ENCODE results near the gene CAPN11. TPM values are rescaled to one million over a fixed set of nuclear protein-coding genes. Genes with fewer than 3 reads are reported as not detected.

The CAPN11 gene
- total RNA-seq = 0.25 TPM
- long read RNA-seq = 0 reads

DNA sequence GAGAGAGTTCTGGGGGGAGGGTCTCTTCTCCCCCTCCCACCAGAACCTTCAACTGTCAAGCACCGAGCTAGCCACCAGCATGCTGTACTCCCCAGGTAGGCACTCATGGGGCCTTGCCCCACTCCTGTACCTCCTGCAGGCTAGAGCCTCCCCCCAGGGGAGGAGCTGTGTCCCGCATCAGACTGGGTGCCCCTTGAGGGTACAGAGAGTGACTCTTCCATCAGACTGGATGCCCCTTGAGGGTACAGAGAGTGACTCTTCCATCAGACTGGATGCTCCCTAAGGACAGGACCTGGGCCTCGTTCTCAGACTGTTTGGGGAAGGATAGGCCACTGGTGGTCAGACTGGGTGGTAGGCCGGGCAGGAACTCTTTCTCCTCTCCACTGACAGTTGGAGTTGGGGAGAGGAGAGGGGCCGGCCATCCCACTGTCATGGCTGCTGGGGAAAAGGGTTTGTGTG lies at the start of gene CAPN11:
TSS of gene CAPN11 (plus strand) at position 51 of the 459 bp plus-strand sequence. CDS start at position 80, 29 bp downstream.
- Histone ChIP-seq H3K9me3 (replicated peaks) (no peaks in the 10 kb centered on the region), H3K4me1 (no peaks in the 10 kb centered on the region), H3K4me3 (no peak within 1 kb of the TSS), H3K27ac (replicated peaks) (no peak within 1 kb of the TSS), H3K27me3 (ENCODE audit: low read depth) (peaks cover 8% of the 10 kb centered on the region), H3K36me3 (no peaks in the 10 kb centered on the region)
- intact Hi-C loops (cut with micrococcal nuclease) = no loop called here
- no peak for DNase-seq
- TF ChIP-seq, protein P1, sequence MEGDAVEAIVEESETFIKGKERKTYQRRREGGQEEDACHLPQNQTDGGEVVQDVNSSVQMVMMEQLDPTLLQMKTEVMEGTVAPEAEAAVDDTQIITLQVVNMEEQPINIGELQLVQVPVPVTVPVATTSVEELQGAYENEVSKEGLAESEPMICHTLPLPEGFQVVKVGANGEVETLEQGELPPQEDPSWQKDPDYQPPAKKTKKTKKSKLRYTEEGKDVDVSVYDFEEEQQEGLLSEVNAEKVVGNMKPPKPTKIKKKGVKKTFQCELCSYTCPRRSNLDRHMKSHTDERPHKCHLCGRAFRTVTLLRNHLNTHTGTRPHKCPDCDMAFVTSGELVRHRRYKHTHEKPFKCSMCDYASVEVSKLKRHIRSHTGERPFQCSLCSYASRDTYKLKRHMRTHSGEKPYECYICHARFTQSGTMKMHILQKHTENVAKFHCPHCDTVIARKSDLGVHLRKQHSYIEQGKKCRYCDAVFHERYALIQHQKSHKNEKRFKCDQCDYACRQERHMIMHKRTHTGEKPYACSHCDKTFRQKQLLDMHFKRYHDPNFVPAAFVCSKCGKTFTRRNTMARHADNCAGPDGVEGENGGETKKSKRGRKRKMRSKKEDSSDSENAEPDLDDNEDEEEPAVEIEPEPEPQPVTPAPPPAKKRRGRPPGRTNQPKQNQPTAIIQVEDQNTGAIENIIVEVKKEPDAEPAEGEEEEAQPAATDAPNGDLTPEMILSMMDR (IDR thresholded peaks at IDR 0.05; ENCODE audit: borderline replicate concordance) = no peak

DNA sequence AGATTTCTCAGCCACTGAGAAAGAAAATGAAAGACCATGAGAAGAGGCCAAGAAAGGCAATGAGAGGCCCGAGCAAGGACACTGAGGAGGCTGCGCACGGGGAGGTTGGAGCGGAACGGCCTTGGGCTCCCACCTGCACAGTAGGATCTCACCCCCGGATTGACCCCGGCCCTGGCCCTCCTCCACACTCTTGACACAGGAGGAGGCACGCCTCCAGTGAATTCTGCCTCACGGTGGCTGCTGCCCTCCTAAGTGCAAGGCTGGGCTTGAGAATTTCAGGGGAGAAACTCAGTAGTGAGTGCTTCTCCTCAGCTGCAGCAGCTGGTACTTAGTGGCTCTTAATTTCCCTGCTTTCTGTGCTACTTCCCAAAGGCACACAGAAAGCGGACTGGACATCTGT lies 49.4 kb upstream of the CAPN11 start:
- peaks cover 66% of the 10 kb centered on the region for H3K4me1 ChIP-seq
- no peak for DNase-seq
- TF ChIP-seq, protein P1 (IDR thresholded peaks at IDR 0.05; ENCODE audit: borderline replicate concordance) = no peak
- H3K27me3 ChIP-seq (ENCODE audit: low read depth) = no peaks in the 10 kb centered on the region
- peaks cover 33% of the 10 kb centered on the region for H3K36me3 ChIP-seq
- intact Hi-C loops (cut with micrococcal nuclease) = no loop called here
- H3K9me3 ChIP-seq (replicated peaks) = no peaks in the 10 kb centered on the region
- no peak overlapping the region for H3K4me3 ChIP-seq
- peak overlapping the region; percentile 89 for H3K27ac ChIP-seq (replicated peaks)

DNA sequence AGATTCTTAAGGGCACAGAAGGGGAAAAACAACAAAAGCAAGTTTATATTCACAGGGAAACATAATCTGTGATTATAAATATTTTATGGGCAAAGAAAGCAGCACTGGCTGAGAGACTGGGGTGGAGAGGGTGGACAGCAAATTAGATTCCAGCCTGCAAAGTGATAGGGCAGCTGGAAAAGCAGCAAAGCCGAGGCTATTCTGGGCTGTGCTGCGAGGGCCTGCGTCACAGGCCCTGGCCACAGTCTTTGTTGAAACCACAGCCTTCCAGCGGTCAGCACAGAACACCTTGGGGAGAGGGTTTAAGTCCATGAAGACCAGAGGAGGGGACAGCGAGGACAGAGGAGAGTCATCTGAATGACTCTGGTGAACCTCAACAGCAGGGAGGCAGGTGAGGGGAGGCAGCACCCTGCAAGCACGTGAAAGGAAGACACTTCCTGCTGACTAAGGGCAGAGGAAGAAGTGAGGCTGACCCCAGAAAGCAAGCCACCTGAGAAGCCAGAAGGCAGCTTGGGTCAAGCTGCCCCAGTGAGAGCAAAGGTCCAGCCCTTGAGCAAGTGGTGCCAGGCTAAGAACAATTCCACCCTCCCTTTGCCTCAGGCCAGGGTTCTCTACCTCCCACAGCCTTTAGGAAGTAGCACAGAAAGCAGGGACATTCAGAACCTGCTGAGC lies 48.5 kb upstream of the CAPN11 start:
- Histone ChIP-seq H3K4me3 (no peak overlapping the region), H3K27me3 (ENCODE audit: low read depth) (no peaks in the 10 kb centered on the region), H3K9me3 (replicated peaks) (no peaks in the 10 kb centered on the region), H3K27ac (replicated peaks) (peak overlapping the region; percentile 89), H3K36me3 (peaks cover 42% of the 10 kb centered on the region), H3K4me1 (peaks cover 57% of the 10 kb centered on the region)
- no peak for DNase-seq
- intact Hi-C loops (cut with micrococcal nuclease) = no loop called here
- TF ChIP-seq, protein P1 (IDR thresholded peaks at IDR 0.05; ENCODE audit: borderline replicate concordance) = no peak

DNA sequence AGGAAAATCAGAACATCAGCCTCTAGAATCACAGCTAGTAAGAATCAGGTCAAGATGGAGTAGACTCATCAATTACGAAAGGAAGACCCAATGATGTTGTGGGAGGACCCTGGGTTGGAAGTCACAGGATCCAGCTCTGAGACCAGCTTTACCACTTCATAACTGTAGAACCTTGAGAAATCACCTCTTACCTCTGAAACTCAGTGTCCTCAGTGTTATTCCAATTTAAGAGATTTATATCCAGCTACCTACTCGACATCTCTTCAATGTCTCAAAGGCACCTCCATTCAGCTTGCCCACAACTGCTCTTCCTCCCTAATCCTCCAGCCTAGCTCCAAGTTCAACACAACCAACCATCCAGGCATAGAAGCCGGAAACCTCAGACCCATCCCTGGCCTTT lies 47.7 kb upstream of the CAPN11 start:
- no peak for DNase-seq
- Histone ChIP-seq H3K9me3 (replicated peaks) (no peaks in the 10 kb centered on the region), H3K4me3 (no peak overlapping the region), H3K36me3 (peaks cover 50% of the 10 kb centered on the region), H3K4me1 (peaks cover 52% of the 10 kb centered on the region), H3K27me3 (ENCODE audit: low read depth) (no peaks in the 10 kb centered on the region), H3K27ac (replicated peaks) (peak overlapping the region; percentile 89)
- TF ChIP-seq, protein P1 (IDR thresholded peaks at IDR 0.05; ENCODE audit: borderline replicate concordance) = no peak
- intact Hi-C loops (cut with micrococcal nuclease) = no loop called here

DNA sequence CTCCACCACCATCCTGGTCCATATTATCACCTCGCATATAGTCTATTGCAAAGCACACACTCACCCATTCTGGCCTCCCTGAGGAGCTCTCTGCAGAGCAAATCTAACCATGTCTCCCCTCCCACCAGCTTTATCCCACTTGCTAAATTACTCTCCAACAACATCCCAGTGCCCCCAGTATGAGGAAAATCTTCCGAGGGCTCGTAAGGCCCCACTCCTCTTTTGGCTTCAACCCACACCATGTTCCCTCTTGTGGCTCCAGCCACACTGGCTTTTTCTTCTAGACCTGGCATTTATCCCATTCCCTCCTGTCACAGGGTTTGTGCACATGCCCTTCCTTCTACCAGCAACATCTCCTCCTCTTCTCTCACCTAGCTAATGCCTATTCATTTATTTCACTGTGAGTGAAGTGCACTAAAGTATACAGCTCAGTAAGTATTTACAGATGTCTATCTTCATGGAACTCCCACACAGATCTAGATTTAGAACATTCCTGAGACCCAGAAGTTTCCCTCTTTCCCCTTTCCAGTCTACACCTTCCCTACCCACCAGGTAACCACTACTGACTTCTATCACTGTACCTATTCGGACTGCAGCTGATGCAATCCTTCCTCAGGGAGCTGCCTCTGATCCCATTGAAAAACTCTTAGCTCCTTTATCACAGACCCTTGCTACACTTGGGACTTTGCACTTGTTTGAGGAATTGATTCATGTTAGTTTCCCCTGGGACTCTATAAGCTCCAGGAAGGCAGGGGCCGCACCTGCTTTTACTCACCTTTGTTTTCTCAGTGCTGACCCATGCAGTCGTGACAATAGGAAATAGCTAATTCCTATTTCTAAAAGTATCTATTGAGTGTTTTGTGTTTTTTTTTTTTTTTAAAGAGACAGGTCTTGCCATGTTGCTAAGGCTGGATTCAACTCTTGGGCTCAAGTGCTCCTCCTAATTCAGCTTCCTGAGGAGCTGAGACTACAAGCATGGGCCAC lies 46.9 kb upstream of the CAPN11 start:
- Histone ChIP-seq H3K4me3 (no peak overlapping the region), H3K4me1 (peaks cover 52% of the 10 kb centered on the region), H3K9me3 (replicated peaks) (no peaks in the 10 kb centered on the region), H3K27ac (replicated peaks) (no peak overlapping the region), H3K36me3 (peaks cover 50% of the 10 kb centered on the region), H3K27me3 (ENCODE audit: low read depth) (no peaks in the 10 kb centered on the region)
- DNase-seq = no peak
- intact Hi-C loops (cut with micrococcal nuclease) = no loop called here
- TF ChIP-seq, protein P1 (IDR thresholded peaks at IDR 0.05; ENCODE audit: borderline replicate concordance) = no peak
